ENCODE data around the gene LUZP1.

DNA sequence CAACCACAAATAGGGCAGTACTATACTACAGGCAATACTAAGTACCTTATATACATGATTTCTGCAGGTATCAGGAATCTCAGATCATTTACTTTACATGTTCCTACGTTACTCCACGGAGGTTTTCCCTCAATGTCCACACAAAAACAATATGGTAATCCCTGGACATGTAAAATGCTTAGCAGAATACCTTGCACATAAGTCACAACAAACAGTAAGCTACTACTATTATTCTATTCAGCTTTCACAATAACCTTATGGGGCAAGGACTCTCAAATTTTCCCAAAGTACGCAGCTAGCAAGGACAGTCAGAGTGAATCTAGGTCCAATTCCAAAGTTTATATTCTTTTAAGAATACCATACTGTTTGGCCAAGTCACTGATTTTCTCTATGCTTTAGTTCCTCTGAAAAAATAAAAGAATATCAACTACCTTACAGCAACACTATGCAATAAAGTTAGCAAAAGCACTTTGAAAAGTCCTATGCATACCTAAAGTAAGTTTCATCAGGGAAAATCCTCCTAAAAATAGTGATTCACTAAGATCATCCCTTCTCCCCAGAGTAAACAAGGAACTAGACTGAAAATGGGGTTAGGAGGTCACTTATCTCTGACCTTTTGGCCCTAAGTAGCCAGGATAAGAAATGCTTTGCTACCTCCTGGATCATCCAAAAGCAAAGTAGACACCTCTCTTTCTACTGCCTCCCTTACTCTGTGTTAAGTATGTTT lies 67.4 kb downstream of the LUZP1 start:
- TF ChIP-seq, protein P1, sequence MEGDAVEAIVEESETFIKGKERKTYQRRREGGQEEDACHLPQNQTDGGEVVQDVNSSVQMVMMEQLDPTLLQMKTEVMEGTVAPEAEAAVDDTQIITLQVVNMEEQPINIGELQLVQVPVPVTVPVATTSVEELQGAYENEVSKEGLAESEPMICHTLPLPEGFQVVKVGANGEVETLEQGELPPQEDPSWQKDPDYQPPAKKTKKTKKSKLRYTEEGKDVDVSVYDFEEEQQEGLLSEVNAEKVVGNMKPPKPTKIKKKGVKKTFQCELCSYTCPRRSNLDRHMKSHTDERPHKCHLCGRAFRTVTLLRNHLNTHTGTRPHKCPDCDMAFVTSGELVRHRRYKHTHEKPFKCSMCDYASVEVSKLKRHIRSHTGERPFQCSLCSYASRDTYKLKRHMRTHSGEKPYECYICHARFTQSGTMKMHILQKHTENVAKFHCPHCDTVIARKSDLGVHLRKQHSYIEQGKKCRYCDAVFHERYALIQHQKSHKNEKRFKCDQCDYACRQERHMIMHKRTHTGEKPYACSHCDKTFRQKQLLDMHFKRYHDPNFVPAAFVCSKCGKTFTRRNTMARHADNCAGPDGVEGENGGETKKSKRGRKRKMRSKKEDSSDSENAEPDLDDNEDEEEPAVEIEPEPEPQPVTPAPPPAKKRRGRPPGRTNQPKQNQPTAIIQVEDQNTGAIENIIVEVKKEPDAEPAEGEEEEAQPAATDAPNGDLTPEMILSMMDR (IDR thresholded peaks at IDR 0.05; ENCODE audit: insufficient read depth, low read depth, low read length), result no peak
- TF ChIP-seq EZH2 (IDR thresholded peaks at IDR 0.05; ENCODE audit: insufficient read depth, low read length), result no peak
